IPS-18c (cell line): Measurements from ENCODE around the gene SPPL3.

Source experiments
- H3K4me3 ChIP-seq: 2 replicates; pipeline ENCODE4 v1.7.0; 2013; ENCODE audit warnings: low read depth, mild to moderate bottlenecking, low read length, moderate library complexity; ENCODE audit not compliant: insufficient read depth
- H3K9me3 ChIP-seq: one replicate; pipeline ENCODE4 v1.6.1; 2013; ENCODE audit warnings: mild to moderate bottlenecking, low read length, moderate library complexity; ENCODE audit not compliant: control insufficient read depth, insufficient read depth

The SPPL3 gene

DNA sequence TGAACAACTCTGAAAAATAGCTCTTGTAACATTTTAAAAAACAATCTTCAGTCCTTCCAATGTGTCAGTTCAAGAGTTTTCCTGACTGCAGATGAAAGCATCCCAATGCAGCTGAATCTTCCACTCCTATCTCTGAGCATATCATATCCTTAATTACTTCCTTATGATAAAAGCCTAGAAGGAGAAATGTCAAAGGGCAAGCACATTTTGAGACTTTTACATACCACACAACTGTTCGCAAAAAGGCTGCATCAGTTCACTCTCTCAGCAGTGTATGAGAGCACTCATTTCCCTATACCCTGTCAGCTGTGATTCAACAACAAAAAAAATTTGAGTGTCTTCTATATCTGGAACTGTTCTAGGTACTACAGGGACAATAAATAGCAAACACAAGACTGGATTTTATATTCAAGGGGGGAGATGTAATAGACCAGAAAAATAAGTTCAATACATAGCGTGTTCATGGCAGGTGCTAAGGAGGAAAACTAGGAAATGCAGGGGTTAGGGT, 112.4 kb downstream of the SPPL3 start:
- Histone ChIP-seq H3K4me3 (no peak overlapping the region), H3K9me3 (no peaks in the 10 kb centered on the region)

DNA sequence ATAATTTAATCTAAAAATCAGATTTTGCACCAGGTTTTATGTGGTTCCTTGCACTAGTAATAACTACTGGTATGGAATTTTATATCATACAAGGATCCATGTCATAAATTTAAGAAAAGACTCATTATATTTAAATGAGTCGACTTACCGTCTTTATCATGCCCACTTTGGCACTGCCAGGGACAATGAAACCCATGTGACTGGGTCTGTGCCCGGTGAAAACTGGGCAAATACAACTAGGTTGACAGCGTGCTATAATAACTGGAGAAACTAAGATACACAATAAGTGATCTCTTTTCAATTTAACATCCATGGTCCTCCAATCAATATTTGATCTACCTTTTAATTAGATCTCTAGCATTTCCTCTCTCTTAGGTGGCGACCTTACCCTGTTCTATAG, 114.0 kb downstream of the SPPL3 start:
- H3K9me3 ChIP-seq = no peaks in the 10 kb centered on the region

DNA sequence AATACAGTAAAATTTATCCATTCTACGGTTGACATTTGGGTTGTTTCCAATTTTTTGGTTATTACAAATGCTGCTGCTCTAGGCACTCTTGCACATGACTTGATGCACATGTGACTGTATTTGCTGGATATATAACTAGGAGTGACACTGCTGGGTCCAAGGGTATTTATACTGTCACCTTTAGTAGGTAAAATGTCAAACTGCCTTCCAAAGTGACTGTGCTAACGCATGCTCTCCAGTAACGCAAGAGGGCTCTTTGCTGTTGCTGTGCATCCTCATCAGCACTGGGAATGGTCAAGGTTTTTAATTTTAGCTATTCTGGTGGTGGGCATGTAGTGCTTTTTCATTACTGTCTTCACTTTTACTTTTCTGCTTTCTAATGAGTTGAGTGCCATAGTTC, 116.3 kb downstream of the SPPL3 start:
- no peak overlapping the region for H3K4me3 ChIP-seq

More for the DNA sequence above, 114.0 kb downstream of the SPPL3 start:
- no peak overlapping the region for H3K4me3 ChIP-seq

DNA sequence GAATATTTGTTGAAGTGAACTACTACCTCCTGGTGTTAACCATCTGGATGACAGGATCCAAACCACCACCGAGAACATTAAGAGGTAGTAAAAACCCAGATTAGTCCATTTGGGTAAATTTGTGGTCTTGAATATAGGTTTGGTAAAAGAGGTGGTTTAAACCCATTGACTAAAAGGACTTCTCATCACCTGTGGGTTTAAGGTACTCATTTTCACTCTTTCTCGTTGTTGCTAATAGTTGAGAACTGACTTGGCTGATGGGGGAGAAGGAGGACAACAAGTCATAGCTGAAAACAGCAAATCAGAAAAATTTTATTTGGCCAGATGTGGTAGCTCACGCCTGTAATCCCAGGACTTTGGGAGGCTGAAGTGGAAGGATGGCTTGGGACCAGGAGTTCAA, 119.4 kb downstream of the SPPL3 start:
- no peaks in the 10 kb centered on the region for H3K9me3 ChIP-seq
- no peak overlapping the region for H3K4me3 ChIP-seq

More for the DNA sequence above, 116.3 kb downstream of the SPPL3 start:
- no peaks in the 10 kb centered on the region for H3K9me3 ChIP-seq

DNA sequence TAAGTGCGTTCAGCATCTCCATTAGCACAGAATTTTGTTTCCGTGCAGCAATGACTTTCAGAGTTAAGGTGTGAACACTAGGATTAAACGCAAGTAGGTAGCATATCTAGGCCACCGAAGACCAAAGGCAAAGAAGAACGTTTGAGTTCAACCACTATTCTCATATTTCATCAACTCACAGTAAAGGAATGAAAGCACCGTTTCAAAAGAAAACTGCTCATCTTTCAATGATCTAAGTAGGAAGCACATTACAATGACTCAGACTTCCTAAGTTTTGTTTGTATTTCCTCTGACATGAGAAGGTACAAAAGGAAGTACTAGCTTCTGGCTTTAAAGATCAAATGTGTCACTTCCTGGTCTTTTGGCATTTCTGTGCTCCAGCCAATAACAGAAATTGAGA, 121.0 kb downstream of the SPPL3 start:
- H3K4me3 ChIP-seq = no peak overlapping the region

DNA sequence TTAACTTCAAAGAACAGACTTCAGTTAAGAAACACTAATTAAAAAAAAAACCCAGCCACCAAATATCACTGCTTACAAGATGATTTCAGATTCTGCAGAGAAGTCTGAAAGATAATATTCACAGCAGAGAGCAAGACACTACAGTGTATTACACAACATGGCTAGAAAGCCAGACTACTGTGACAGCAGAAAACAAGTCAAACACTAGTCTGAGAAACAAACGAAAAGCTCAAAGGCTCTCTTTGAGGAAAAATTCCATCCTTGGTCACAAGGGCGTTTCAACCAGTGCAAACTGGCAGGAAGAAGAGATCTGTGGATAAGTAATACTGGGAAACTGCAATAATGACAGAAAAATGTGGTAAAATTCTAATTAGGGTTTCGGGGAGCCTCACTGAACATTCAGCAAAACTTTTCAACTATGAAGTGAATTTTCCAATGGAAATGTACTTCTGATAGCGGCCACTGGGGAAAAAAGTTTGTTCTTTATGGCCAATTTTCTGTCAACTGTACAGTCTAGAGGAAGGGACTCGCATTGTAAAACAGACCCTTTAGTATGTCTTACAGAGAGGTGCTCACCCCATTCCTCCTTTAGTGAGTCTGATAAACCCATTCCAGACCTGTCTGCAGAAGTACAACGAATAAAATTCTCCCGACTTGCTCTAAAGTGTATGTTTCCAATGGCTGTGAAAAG, 128.2 kb downstream of the SPPL3 start:
- Histone ChIP-seq H3K4me3 (no peak overlapping the region), H3K9me3 (no peaks in the 10 kb centered on the region)

More for the DNA sequence above, 121.0 kb downstream of the SPPL3 start:
- H3K9me3 ChIP-seq = no peaks in the 10 kb centered on the region

DNA sequence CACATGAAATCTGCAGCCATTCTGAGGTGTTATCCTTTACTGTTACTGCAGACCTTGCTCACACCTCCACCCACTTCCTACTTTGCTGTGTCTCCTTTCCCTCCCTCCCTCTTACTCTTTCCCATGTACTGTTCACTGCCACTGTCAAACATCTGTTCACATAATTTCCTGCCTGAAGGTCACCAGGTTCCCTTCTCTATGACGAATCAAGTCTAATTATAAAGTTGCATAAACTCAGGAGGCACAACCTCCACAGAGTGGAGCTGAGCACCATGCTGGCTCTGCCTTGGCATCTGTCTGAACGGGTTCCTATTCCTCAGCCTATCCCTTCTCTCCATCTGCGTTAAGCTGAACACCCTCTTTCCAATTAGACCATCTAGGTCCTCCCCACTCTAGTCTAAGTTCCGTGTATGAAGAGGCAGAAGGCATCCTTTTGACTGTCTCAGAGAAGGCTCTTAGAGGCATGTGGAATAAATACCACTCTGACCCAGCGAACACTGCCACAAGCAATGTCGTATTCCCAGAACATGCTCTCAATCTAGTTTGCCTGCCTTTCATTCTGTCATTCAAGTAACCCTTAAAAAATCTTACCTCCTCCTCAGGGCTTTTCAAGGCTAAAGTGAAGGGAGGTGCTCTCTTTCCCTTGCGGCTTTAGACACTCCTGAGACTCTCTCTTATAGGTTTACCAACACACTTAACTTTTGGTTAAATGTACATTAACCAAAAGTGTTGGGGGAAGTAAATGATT, 129.8 kb downstream of the SPPL3 start:
- Histone ChIP-seq H3K9me3 (no peaks in the 10 kb centered on the region), H3K4me3 (no peak overlapping the region)

DNA sequence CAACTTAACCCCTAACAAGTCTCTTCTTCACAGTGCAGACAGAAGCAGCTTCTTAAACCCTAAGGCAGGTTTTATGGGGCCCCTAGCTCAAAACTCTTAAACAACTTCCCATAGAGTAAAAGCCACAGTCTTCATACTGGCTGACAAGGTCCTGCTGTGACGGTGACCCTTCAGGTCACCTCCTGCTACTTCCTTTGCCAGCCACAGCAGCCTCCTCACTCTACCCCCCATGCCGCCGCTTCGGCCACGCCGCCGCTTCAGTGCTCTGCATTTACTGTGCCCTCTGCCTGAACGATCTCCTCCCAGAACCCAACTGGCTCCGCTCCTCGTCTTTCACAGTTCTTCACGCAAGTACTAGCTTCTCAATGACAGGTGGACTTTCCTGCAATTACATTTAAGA, 133.1 kb downstream of the SPPL3 start:
- Histone ChIP-seq H3K9me3 (no peaks in the 10 kb centered on the region), H3K4me3 (no peak overlapping the region)

DNA sequence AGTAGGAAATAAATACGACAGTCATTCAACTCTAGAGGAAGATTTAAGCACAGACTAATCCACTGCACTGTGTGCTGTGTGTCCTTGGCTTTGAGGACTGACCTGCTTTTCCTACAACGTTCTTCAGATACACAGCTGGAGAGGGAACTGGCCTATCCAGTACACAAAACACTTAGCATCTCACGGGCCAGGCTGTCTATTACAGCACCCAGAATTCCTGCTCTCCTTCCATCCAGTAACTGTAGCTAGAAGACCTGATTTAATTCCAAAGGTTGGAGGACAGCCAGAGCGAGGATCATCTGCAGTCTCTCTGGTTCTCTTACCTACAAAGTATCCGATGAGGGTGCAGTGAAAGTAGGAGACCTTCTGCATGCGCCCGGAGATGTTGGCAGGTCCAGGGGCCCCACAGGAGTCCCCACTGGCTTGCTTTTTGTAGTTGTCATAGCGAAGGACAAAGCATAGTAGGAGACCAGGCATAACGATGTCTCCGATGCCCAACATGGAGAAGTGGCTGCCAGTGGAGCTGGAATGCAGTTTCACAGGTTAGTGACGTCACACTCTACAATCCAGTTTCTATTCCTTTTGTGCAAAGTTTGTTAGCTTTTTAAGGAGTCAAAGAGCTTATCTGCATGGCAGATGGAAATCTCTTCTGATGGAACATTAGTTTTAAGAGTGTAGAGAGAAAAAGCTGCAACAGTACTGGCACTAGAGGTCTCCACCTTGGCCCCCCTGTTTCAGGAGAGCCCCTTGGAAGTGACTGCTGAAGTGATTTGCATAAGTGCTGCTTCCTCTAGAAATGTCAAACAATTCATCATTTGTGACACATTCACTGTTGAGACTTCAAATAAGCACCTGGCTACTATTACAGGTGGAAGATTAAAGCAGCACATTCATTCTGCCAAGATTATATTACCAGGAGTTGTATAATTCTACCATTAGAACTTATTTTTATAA, 136.8 kb downstream of the SPPL3 start:
- Histone ChIP-seq H3K4me3 (no peak overlapping the region), H3K9me3 (no peaks in the 10 kb centered on the region)

DNA sequence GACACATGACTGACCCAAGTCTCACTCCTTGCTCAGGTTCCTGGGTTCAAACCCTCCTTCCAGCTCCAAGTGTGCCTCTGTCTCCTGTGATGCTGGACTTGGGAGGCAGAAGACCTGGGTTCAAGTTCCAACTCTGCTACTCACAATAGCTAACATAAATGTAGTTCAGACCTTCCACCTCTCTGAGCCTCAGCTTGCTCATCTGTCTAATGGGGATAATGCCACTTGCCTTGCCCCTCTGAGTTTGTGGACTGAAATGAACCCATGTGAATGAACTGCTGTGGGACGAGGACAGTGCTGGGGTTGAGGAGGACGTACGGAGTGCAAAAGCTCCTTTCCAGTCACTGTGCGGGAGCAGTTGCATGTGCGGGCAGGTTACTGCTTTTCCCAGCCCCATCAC, 137.6 kb downstream of the SPPL3 start:
- no peak overlapping the region for H3K4me3 ChIP-seq

DNA sequence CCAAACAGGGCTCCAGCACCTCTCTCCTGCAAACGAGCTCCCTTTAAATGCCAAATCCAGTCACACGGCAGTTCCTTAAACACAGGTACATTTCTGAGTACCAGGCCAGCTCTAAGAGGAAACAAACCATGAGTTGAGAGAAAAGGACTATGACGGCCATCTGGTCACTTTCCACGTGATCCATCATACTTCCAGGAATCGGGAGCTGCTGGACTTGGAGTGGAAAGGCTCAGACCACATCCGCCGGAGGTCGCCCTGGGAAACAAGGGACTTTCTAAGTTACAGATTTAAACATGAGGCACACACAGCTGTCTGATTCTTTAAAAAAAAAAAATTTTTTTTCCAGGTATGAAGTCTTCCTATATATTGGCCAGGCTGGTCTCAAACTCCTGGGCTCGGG, 139.3 kb downstream of the SPPL3 start:
- no peaks in the 10 kb centered on the region for H3K9me3 ChIP-seq
- H3K4me3 ChIP-seq = no peak overlapping the region

More for the DNA sequence above, 137.6 kb downstream of the SPPL3 start:
- H3K9me3 ChIP-seq = no peaks in the 10 kb centered on the region

DNA sequence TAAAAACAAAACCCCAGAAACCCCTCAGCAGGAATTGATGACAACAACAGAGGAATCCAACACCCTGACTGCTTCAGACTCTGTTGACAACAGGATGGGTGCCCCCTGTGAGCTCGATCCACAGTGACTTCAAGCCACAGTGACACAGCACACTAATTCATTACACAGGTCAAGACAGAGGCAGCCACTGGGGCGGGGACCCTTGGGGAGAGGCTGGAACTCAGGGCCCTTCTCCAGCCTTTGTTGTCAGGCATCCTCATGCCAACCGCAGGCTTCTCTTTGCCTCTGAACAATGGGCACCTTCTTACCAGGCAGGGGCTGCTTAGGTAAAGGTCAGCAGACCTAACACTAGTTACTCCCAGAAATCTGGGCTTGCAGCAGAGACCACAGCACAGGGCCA, 140.9 kb downstream of the SPPL3 start:
- Histone ChIP-seq H3K9me3 (no peaks in the 10 kb centered on the region), H3K4me3 (no peak overlapping the region)

DNA sequence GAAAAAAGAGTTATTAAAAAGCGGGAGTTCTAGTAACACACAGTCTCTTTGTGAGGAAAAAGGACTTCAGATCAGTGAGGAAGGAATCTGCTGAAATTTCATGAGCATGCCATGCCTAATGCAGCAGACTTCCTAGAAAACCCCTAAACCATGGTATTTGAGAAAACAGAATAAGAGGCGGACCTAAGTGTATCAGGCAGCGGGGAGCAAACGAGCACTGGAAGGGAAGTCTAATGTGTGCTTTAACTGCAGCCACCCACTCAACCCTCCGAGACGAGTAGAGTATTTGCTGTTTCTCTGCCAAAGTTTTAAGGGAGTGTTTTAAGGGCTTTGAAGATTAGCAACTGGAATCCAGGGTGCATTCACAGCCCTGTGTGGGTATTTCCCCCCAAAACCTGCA, 142.1 kb downstream of the SPPL3 start:
- no peak overlapping the region for H3K4me3 ChIP-seq
- no peaks in the 10 kb centered on the region for H3K9me3 ChIP-seq

DNA sequence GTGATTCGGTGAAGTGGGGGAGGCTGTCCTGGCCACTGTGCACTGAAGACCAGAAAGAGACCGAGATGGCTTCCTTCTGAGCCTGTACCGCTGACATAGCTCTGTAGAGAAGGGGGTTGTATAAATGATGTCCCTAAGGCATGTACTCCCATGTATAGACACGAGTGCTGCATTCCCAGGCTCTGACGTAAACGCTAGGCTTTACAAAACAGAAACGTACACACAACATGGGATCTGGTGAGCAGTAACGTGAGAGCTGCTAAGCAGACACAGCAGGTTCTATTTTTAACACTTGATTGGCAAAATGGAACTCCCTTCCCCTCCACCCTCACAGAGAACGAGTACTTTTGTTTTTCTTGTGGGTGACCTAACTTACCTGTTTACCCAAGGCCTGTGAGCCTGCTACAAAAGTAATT, 142.6 kb downstream of the SPPL3 start:
- H3K9me3 ChIP-seq = no peaks in the 10 kb centered on the region
- no peak overlapping the region for H3K4me3 ChIP-seq

DNA sequence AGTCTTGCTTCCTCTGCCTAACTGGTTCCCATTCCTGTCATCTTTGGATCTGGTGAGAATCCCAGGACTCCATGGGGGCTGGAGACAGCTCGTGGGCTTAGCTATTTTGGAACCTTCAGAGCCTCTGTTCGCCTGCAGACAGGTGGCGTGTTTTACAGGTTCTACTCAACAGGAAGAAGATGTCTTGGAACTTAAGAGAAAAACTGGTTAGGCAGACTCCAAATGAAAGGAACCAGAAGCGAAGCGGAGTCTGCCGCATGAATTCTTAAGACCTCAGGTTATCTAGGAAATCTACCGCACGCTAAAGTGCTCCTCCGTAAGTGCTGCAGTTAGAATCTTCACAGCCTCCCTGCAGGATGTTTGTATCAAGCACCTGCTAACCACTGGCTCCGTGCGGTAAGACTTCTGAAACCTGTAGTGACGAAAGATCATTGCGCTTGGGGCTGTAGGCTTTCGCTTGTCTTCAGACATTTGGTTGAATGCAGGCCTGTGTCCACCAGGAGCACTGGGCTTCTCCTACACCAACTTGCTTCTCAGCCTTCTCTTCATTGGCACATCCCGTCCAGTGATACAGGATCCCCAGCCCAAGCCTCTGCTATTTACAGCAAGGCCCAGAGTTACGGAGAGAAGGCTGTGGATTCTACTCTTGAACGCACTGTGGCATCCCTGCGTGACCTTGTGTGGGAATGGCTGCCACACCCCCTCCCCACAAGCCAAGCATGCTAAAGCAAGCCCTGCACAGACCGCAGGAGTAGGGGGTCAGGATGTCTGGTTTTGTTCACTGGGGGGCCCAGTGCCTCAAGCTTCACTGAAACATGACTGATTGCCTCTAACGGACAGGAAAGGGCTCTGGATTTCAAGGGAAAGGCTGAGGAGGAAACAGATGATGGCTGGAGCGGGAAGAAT, 143.6 kb downstream of the SPPL3 start:
- Histone ChIP-seq H3K4me3 (no peak overlapping the region), H3K9me3 (no peaks in the 10 kb centered on the region)

DNA sequence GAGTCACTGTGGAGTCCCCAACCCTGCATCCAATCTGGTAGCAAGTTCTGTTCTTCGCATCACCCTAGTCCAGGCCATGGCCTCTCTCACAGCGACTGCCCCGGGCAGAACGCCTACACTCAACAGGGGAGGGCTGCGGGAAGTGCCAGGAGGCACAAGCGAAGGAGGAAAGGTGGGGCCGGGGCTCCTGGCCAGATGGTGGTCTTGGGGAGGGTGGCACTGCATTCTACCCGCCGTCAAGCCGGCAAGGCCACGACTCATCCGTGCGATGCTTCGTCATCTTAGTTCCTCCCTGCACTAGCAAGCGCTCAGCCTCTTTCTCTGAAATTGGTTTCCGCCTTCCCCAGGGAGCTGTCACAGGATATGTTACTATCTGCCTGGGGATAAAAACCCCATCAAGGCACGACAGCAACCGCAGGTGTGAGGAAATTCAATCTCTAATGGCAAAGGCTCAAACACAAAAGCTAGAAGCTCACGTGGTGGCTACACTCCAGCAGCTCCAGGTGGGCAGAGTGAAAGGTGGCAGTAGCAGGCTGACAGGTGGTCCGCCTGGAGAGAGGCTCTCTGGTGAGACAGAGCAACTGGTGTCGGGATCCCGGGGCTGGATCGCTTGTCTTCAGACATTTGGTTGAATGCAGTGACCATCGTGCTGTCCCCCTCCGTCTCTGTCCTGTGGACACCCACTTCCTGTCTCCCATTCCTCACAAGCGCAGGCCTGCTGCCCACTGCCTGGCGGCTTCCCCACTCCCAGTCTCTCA, 144.4 kb downstream of the SPPL3 start:
- no peak overlapping the region for H3K4me3 ChIP-seq
- no peaks in the 10 kb centered on the region for H3K9me3 ChIP-seq
